Measurements from ENCODE around the gene EVPLL. TPM values are rescaled to one million over a fixed set of nuclear protein-coding genes. Genes with fewer than 3 reads are reported as not detected.
A peak's percentile ranks its signal among the peaks of the same experiment; 100 is the strongest.

EVPLL gene
- total and polyA plus RNA-seq, 8 donors, result 0.09 TPM; not detected in 7

DNA sequence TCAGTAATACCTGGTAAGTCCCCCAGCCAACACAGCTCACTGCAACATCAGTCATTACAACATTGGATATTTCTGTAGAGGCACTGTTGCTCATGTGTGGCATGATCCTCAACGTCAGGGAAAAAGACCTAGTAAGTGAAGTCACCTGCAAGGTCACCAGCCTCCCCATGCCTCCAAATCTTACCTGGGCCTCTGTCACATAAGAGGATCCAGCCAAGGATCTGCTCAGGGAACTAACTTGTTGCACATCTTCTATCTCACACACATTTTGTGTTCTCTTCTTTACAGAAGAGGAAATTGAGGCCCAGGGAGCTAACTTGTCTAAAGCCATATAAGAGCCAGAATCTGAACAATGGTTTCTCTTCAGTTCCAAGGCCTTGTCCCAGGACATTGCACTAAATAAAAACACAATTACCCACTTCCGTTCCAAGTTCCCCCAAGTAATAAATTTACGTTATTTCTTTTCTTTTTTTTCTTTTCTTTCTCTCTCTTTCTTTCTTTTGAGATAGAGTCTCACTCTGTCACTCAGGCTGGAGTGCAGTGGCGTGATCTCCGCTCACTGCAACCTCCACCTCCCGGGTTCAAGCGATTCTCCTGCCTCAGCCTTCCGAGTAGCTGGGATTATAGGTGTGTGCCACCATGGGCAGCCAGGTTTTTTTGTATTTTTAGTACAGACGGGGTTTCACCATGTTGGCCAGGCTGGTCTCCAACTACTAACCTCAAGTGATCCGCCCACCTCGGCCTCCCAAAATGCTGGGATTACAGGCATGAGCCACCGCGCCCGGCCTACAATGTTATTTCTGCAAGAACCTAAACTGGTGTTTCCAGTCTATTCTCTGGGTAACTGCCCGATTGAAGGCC, 15.5 kb upstream of the EVPLL start:
- TF ChIP-seq, protein P1, sequence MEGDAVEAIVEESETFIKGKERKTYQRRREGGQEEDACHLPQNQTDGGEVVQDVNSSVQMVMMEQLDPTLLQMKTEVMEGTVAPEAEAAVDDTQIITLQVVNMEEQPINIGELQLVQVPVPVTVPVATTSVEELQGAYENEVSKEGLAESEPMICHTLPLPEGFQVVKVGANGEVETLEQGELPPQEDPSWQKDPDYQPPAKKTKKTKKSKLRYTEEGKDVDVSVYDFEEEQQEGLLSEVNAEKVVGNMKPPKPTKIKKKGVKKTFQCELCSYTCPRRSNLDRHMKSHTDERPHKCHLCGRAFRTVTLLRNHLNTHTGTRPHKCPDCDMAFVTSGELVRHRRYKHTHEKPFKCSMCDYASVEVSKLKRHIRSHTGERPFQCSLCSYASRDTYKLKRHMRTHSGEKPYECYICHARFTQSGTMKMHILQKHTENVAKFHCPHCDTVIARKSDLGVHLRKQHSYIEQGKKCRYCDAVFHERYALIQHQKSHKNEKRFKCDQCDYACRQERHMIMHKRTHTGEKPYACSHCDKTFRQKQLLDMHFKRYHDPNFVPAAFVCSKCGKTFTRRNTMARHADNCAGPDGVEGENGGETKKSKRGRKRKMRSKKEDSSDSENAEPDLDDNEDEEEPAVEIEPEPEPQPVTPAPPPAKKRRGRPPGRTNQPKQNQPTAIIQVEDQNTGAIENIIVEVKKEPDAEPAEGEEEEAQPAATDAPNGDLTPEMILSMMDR (IDR thresholded peaks at IDR 0.05), result no peak
- no peaks in the 10 kb centered on the region for H3K9me3 ChIP-seq
- WGBS, 2 donors, result 66 to 68% methylated on average over 15 of the region's 15 CpGs
- no peak for DNase-seq
- intact Hi-C loops (cut with DNase I), result no loop called here
- no peaks in the 10 kb centered on the region for H3K36me3 ChIP-seq
- peaks cover 0 to 7% (median 0%) of the 10 kb centered on the region in 3 donors for H3K4me1 ChIP-seq
- peak overlapping the region; percentile 7 to 70 (median 48) for H3K27ac ChIP-seq
- ATAC-seq, result no peak
- peak overlapping the region in 2 of 4 donors; percentile 75 to 90 for H3K4me3 ChIP-seq
- FAIRE-seq, result no peak
- H3K27me3 ChIP-seq, result no peaks in the 10 kb centered on the region

DNA sequence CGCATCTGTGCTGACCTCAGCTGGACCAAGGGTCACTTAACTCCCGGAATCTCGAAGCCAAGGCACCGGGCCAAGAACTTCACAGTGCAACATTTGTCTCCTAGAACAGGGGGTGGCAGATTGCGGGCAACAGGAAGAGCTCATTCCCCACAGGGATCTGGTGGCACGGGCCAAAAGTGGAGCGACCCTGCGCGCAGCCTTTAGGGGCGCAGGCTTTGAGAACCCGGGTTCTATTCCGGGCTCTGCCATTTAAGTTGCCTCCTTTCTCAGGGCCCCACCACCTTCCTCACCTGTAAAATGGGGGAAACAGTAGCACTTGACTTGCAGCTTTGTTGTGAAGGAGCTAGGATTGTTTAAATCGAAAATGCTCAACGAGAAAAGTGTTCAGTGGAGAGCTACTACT, 14.9 kb upstream of the EVPLL start:
- intact Hi-C loops (cut with DNase I), result no loop called here
- Histone ChIP-seq H3K9me3 (no peaks in the 10 kb centered on the region), H3K4me3 (peak overlapping the region; percentile 75 to 90 (median 85)), H3K36me3 (no peaks in the 10 kb centered on the region), H3K27ac (peak overlapping the region; percentile 26 to 70 (median 48)), H3K27me3 (no peaks in the 10 kb centered on the region), H3K4me1 (peaks cover 0 to 7% (median 0%) of the 10 kb centered on the region in 3 donors)
- TF ChIP-seq, protein P1 (IDR thresholded peaks at IDR 0.05), result no peak
- WGBS, 2 donors, result 4 to 8% methylated on average over 14 of the region's 14 CpGs
- DNase-seq (peak in 5 of 6 donors; percentile 57 to 75 (median 65)), FAIRE-seq (no peak), ATAC-seq (peak; percentile 25 to 51 (median 36))

DNA sequence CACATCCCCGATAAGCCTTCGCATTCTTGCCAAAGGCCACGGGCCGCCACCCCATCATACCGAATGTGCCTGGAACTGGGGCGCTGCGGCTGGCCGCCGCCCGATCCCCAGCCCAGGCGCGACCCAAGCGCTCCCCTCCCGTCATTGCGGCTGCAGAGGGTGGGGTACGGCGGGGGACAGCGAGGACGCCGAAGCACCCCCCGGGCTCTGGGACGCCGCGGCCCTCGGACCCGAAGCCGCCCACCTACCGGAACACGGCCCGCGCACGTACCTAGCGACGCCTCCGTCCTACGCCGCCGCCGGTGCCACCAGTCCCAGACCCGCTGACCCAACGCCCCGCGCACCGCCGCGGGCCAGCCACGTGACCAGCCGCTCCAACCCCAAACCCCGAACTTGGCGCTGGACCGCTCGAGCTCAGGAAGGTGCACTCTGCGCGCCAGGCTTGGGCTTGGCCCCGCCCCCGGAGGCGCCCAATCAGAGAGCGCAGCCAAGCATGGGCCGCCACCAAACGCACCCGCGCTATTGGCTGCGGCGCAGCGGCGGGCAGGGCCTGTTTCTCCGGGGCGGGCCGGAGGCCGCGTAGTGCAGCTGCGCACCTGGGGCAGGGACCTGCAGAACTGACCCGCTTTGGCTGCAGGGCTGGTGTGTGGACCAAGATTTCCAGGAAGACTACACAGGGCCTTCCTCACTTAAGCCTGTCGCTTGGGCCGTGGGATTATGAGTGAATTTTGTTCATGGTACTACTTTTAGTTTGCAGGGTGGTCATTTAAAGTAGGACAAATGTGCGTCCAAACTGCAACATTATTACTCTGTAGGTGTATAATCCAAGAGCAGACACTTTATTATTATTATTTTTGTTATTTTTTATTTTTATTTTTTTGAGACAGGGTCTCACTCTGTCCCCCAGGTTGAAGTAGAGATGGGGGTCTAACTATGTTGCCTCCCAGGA, 14.2 kb upstream of the EVPLL start, which contains the start of gene SHMT1:
SHMT1 (minus strand) TSS at position 450 of the 949 bp plus-strand sequence. CDS start 7,569 bp downstream, outside the sequence.
- ATAC-seq (peak; percentile 99 to 100 (median 100)), DNase-seq (peak; percentile 93 to 98 (median 96)), FAIRE-seq (no peak)
- Histone ChIP-seq H3K36me3 (no peaks in the 10 kb centered on the region), H3K4me3 (peak within 1 kb of the TSS; percentile 75 to 90 (median 85)), H3K9me3 (no peaks in the 10 kb centered on the region), H3K27me3 (no peaks in the 10 kb centered on the region), H3K4me1 (peaks cover 0 to 7% (median 0%) of the 10 kb centered on the region in 3 donors), H3K27ac (peak within 1 kb of the TSS; percentile 26 to 70 (median 48))
- TF ChIP-seq, protein P1 (IDR thresholded peaks at IDR 0.05), result no peak
- intact Hi-C loops (cut with DNase I), result no loop called here
- 1% methylated on average over 74 to 76 of the region's 76 CpGs for WGBS, 2 donors

DNA sequence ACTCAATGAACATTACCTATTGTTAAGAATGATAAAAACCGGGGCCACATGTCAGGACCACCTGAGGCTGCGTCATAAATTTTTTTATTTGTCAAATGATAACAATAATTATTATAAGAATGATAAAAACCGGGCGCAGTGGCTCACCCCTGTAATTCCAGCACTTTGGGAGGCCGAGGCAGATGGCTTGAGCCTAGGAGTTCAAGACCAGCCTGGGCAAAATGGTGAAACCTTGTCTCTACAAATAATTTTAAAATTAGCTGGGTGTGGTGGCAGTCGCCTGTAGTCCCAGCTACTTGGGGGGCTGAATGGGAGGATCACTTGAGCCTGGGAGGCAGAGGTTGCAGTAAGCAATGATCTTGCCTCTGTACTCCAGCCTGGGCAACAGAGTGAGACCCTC, 13.4 kb upstream of the EVPLL start:
- 67 to 78% methylated on average over 6 of the region's 6 CpGs for WGBS, 2 donors
- no peak overlapping the region for H3K27ac ChIP-seq
- no peak overlapping the region for H3K4me3 ChIP-seq
- ATAC-seq (no peak), DNase-seq (no peak), FAIRE-seq (no peak)
- TF ChIP-seq, protein P1 (IDR thresholded peaks at IDR 0.05), result no peak
- no peaks in the 10 kb centered on the region for H3K36me3 ChIP-seq
- intact Hi-C loops (cut with DNase I), result no loop called here
- no peaks in the 10 kb centered on the region for H3K9me3 ChIP-seq
- peaks cover 0 to 7% (median 0%) of the 10 kb centered on the region in 3 donors for H3K4me1 ChIP-seq
- no peaks in the 10 kb centered on the region for H3K27me3 ChIP-seq
